ENCODE data around the gene FAM193B.

The FAM193B gene

DNA sequence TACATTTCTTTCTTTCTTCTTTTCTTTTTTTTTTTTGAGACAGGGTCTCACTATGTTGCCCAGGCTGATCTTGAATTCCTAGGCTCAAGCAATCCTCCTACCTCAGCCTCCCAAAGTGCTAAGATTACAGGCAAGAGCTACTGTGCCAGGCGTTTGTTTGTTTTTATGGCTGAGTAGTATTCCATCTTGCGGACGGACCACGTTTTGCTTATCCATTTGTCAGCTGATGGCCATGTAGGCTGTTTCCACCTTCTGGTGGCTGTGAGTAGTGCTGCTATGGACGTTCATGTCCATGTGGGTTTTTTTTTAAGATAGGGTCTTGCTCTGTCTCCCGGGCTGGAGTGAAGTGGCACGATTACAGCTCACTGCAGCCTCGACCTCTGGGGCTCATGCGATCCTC lies 47.2 kb downstream of the FAM193B start:
- Histone ChIP-seq H3K4me3 (ENCODE audit: low read length) (no peak overlapping the region), H3K27me3 (ENCODE audit: insufficient read depth, low read length) (no peaks in the 10 kb centered on the region), H3K27ac (ENCODE audit: low read depth, low read length) (no peak overlapping the region), H3K36me3 (ENCODE audit: insufficient read depth, low read length) (peaks cover 30% of the 10 kb centered on the region), H3K9me3 (ENCODE audit: insufficient read depth, low read depth, low read length) (no peaks in the 10 kb centered on the region), H3K4me1 (ENCODE audit: insufficient read depth, low read length) (peaks cover 12% of the 10 kb centered on the region), H3K9ac (ENCODE audit: low read depth, low read length) (no peak overlapping the region)
- 88% methylated on average over 9 of the region's 9 CpGs for WGBS

GRCh38 chr5:177505075-177505474 lies 49.3 kb downstream of the FAM193B start:
- Histone ChIP-seq H3K9me3 (ENCODE audit: insufficient read depth, low read depth, low read length) (no peaks in the 10 kb centered on the region), H3K4me3 (ENCODE audit: low read length) (no peak overlapping the region), H3K4me1 (ENCODE audit: insufficient read depth, low read length) (peaks cover 9% of the 10 kb centered on the region), H3K36me3 (ENCODE audit: insufficient read depth, low read length) (peaks cover 9% of the 10 kb centered on the region; the same call in 1 of the 2 replicates), H3K27ac (ENCODE audit: low read depth, low read length) (no peak overlapping the region), H3K9ac (ENCODE audit: low read depth, low read length) (no peak overlapping the region), H3K27me3 (ENCODE audit: insufficient read depth, low read length) (no peaks in the 10 kb centered on the region)
- 98% methylated on average over 4 of the region's 4 CpGs for WGBS

DNA sequence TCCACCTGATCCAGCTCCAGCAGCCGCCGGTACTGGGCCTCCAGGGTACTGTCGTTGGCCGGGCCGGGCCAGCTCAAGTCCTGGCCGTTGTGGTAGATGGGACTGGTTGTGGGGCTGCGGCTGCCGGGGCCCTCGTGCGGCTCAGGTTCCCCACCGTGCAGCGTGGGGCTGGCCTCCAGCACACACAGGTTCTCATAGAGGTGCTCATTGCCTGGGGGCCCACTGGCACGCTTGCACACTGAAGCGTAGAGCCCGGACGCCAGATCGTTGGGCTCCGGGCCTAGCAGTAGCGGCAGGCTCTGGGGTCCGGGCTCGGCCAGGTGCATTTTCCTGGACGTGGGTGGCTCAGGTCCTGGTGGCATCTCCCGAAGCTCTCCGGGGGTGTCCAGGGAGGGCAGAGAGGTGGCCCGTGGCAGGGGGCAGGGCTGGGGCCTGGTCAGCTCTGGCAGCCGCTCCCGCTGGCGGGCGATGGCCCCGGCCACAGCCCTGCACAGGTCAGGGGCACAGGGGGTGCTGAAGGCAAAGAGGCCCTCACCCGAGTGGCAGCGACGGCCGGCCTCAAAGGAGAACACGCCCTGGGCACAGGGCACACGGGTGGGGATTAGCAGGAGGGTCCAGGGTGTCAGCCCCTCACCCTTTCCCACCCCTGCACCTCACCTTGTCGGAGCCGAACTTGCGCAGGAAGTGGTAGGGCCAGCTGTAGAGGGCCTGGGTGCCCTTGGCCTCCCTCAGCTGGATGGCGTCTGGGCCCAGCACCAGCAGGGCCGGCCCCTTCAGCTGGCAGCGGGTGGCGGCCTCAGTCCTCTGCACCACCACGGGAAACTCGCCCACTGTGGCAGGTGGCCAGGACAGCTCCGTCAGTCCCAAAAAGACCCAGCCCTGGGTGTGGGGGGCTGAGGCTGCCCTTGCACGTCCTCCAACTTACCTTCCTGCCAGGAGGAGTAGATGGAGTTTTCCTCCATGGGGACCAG lies 50.0 kb downstream of the FAM193B start:
- Histone ChIP-seq H3K36me3 (ENCODE audit: insufficient read depth, low read length) (peaks cover 7% of the 10 kb centered on the region; the same call in 1 of the 2 replicates), H3K27me3 (ENCODE audit: insufficient read depth, low read length) (peaks cover 5% of the 10 kb centered on the region; the same call in 1 of the 2 replicates), H3K4me1 (ENCODE audit: insufficient read depth, low read length) (peaks cover 4% of the 10 kb centered on the region; the same call in 1 of the 2 replicates), H3K4me3 (ENCODE audit: low read length) (no peak overlapping the region), H3K27ac (ENCODE audit: low read depth, low read length) (no peak overlapping the region), H3K9ac (ENCODE audit: low read depth, low read length) (no peak overlapping the region), H3K9me3 (ENCODE audit: insufficient read depth, low read depth, low read length) (no peaks in the 10 kb centered on the region)
- 95% methylated on average over 47 of the region's 47 CpGs for WGBS

DNA sequence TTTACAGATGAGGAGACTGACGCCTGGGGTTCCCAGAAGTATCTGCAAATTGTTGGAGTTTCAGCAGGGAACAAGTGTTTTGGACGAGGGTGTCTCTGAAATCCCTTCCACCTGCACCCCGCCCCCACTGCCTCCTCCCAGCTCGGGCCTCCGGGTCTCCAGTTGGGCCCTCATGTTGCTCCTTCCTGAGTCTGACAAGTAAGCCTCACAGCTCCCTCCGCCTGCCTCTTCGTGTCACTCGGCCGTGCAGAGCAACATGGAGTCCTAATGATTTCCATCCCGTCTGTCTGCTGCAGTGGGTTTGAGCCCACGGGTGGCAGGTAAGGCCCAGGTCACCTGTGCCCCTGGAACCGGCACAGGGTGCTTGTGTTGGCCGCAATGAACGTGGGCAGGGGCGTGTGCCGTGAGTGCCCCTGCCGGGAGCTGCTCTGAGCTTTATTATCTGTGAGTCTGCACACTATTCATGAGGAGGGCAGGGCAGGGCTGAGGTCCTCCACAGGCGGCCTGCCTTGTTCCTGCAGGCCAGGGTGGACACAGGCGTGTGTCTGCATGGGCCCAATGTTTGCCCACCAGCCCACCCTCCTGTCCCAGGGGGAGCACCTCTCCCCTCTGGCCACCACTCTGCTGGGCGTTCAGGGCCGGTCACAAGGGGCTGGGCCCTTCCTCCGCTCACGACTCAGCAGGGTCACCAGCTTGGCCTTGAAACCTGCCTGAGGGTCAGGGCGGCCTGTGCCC lies 50.8 kb downstream of the FAM193B start:
- Histone ChIP-seq H3K9ac (ENCODE audit: low read depth, low read length) (no peak overlapping the region), H3K27ac (ENCODE audit: low read depth, low read length) (no peak overlapping the region)

GRCh38 chr5:177502886-177503285 lies 51.5 kb downstream of the FAM193B start:
- Histone ChIP-seq H3K36me3 (ENCODE audit: insufficient read depth, low read length) (peaks cover 7% of the 10 kb centered on the region; the same call in 1 of the 2 replicates), H3K27ac (ENCODE audit: low read depth, low read length) (no peak overlapping the region), H3K4me1 (ENCODE audit: insufficient read depth, low read length) (peaks cover 7% of the 10 kb centered on the region), H3K9me3 (ENCODE audit: insufficient read depth, low read depth, low read length) (no peaks in the 10 kb centered on the region), H3K27me3 (ENCODE audit: insufficient read depth, low read length) (peaks cover 20% of the 10 kb centered on the region), H3K9ac (ENCODE audit: low read depth, low read length) (no peak overlapping the region), H3K4me3 (ENCODE audit: low read length) (no peak overlapping the region)
- 84% methylated on average over 16 of the region's 16 CpGs for WGBS

More for the DNA sequence above, 50.8 kb downstream of the FAM193B start:
- Histone ChIP-seq H3K4me3 (ENCODE audit: low read length) (no peak overlapping the region), H3K27me3 (ENCODE audit: insufficient read depth, low read length) (peaks cover 14% of the 10 kb centered on the region), H3K9me3 (ENCODE audit: insufficient read depth, low read depth, low read length) (no peaks in the 10 kb centered on the region), H3K36me3 (ENCODE audit: insufficient read depth, low read length) (peaks cover 7% of the 10 kb centered on the region; the same call in 1 of the 2 replicates), H3K4me1 (ENCODE audit: insufficient read depth, low read length) (peaks cover 4% of the 10 kb centered on the region)
- 90% methylated on average over 24 of the region's 24 CpGs for WGBS

DNA sequence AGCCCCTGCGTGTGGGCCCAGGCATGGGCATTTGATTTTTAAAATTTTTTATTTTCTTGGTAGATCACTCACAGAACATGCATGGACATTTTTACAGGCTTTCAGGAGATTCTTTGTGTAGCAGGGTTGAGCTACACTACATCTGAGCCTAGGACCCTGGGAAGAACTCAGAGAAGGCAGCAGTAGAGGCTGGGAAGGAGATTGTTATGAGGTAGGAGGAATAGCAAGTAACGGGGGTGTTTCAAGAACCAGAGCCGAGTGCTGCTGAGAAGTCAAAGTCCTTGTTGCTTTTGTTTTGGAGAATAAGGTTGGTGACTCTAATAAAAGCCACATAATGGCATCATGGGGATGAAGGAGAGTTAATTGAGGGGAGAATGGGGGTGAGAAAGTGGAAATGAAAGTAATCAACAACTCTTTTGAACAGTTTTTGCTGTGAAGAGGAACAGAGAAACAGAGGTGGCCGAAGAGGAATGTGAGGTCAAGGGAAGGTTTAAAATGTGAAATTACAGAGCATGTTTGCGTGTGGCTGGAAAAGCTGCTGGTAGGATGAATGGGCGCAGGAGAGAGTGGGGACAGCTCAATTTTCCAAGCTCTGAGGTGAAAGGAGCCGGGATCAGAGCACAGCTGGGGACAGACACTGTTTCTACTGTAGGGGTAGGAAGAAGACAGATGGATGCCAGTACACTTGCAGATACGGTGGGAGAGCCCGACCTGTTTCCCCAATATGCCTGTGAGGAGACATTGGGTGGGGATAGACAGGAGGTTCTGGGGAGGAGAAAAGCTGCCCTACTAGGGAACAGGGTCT lies 52.3 kb downstream of the FAM193B start:
- H3K27ac ChIP-seq (ENCODE audit: low read depth, low read length) = no peak overlapping the region
- H3K4me1 ChIP-seq (ENCODE audit: insufficient read depth, low read length) = peaks cover 7% of the 10 kb centered on the region
- WGBS = 66% methylated on average over 9 of the region's 9 CpGs
- peaks cover 20% of the 10 kb centered on the region for H3K27me3 ChIP-seq (ENCODE audit: insufficient read depth, low read length)
- no peak overlapping the region for H3K9ac ChIP-seq (ENCODE audit: low read depth, low read length)
- H3K36me3 ChIP-seq (ENCODE audit: insufficient read depth, low read length) = 0 out of 2 replicates have a peak, but pooled peaks cover 4% of the 10 kb centered on the region
- H3K9me3 ChIP-seq (ENCODE audit: insufficient read depth, low read depth, low read length) = no peaks in the 10 kb centered on the region
- no peak overlapping the region for H3K4me3 ChIP-seq (ENCODE audit: low read length)

GRCh38 chr5:177500685-177501522 lies 53.5 kb downstream of the FAM193B start:
- Histone ChIP-seq H3K9me3 (ENCODE audit: insufficient read depth, low read depth, low read length) (no peaks in the 10 kb centered on the region), H3K27ac (ENCODE audit: low read depth, low read length) (no peak overlapping the region), H3K9ac (ENCODE audit: low read depth, low read length) (no peak overlapping the region), H3K4me3 (ENCODE audit: low read length) (no peak overlapping the region), H3K36me3 (ENCODE audit: insufficient read depth, low read length) (peaks cover 5% of the 10 kb centered on the region), H3K4me1 (ENCODE audit: insufficient read depth, low read length) (peaks cover 10% of the 10 kb centered on the region), H3K27me3 (ENCODE audit: insufficient read depth, low read length) (peaks cover 20% of the 10 kb centered on the region)
- WGBS = 33% methylated on average over 10 of the region's 10 CpGs

- H3K9me3 ChIP-seq (ENCODE audit: insufficient read depth, low read depth, low read length) = no peaks in the 10 kb centered on the region
- H3K9ac ChIP-seq (ENCODE audit: low read depth, low read length) = no peak overlapping the region
- no peak overlapping the region for H3K4me3 ChIP-seq (ENCODE audit: low read length)
- peaks cover 21% of the 10 kb centered on the region for H3K4me1 ChIP-seq (ENCODE audit: insufficient read depth, low read length)
- H3K36me3 ChIP-seq (ENCODE audit: insufficient read depth, low read length) = peaks cover 14% of the 10 kb centered on the region
- 86% methylated on average over 6 of the region's 6 CpGs for WGBS
- no peak overlapping the region for H3K27ac ChIP-seq (ENCODE audit: low read depth, low read length)
- H3K27me3 ChIP-seq (ENCODE audit: insufficient read depth, low read length) = peaks cover 20% of the 10 kb centered on the region
Observed at GRCh38 chr5:177499842-177500241, 54.5 kb downstream of the FAM193B start.

- Histone ChIP-seq H3K36me3 (ENCODE audit: insufficient read depth, low read length) (peaks cover 21% of the 10 kb centered on the region), H3K27ac (ENCODE audit: low read depth, low read length) (peak overlapping the region; percentile 47; the same call in 1 of the 2 replicates), H3K9ac (ENCODE audit: low read depth, low read length) (peak overlapping the region; percentile 41; the same call in 1 of the 2 replicates), H3K4me3 (ENCODE audit: low read length) (peak overlapping the region; percentile 79), H3K27me3 (ENCODE audit: insufficient read depth, low read length) (peaks cover 20% of the 10 kb centered on the region), H3K9me3 (ENCODE audit: insufficient read depth, low read depth, low read length) (no peaks in the 10 kb centered on the region), H3K4me1 (ENCODE audit: insufficient read depth, low read length) (peaks cover 25% of the 10 kb centered on the region)
- WGBS = 13% methylated on average over 48 of the region's 48 CpGs
Observed at GRCh38 chr5:177498013-177498787, 56.2 kb downstream of the FAM193B start.
